ENCODE results near the gene N4BP2.
"Not testable (repeated sequence)": the region's sequence is repeated elsewhere in the genome, so short reads cannot be mapped to it uniquely, and the experiment has no call there.

N4BP2 gene

DNA sequence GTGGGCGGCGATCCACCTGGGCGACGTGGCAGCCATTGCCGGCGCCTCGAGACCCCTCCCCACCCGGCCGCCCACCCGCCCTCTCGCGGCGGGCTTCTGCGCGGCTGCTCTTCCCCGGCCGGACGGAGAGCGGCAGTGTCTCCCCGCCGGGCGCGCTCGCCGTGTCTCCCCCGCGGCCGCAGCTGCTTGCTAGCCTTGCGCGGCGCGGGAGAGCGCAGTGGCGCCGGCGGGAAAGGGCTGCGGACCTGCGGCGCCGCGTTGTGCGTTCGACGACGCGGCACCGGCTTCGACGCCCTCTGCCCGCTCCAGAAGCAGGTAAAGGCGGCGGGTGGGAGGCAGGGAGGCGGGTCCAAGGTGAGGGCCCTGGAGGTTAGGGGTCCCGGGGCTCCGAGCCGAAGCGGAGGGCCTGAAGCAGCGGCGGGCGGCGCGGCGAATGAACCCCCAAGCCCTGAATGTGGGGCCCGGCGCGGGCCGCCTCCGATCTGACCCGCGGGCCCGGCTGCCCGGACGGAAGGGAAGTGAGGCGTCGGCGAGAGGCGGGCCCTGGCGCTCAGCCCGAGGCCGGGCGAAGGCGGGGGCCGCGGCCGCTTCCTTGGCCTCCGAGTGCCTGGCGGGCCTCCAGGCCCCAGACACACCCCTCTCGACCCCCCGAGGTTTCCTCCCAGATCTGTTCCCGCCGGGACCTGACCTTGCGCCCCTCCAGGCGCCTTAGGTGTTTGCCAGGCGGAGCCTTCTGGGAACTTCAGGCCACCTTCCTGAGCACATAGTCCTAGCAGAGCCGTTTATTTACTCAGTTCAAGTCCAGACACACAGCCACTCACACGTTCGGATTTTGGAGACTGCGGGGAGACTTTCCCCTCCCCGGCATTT, at the start of gene N4BP2:
Gene N4BP2, plus strand, starts transcription at position 135 of the 870 bp plus-strand sequence. CDS start 40,491 bp downstream, outside the sequence.
- peak; percentile 87 for DNase-seq

GRCh38 chr4:40016007-40016406, 40.6 kb upstream of the N4BP2 start:
- no peak for DNase-seq

DNA sequence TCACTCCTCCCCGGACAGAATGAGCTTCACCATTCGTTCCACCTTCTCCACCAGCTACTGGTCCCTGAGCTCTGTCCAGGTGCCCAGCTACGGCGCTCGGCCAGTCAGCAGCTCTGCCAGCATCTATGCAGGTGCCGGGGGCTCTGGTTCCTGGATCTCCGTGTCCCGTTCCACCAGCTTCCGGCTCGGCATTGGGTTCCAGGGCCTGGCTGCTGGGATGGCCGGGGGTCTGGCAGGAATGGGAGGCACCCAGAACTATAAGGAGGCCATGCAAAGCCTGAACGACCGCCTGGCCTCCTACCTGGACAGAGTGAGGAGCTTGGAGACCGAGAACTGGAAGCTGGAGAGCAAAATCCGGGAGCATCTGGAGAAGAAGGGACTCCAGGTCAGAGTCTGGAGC, 36.4 kb upstream of the N4BP2 start:
- DNase-seq, result no peak

DNA sequence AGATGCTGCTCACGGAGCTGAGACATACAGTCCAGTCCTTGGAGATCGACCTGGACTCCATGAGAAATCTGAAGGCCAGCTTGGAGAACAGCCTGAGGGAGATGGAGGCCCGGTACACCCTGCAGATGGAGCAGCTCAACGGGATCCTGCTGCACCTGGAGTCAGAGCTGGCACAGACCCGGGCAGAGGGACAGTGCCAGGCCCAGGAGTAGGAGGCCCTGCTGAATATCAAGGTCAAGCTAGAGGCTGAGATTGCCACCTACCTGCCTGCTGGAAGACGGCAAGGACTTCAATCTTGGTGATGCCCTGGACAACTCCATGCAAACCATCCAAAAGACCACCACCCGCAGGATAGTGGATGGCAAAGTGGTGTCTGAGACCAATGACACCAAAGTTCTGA, 35.5 kb upstream of the N4BP2 start:
- not testable (repeated sequence) for DNase-seq

GRCh38 chr4:40024049-40024448, 32.6 kb upstream of the N4BP2 start:
- not testable (repeated sequence) for DNase-seq

DNA sequence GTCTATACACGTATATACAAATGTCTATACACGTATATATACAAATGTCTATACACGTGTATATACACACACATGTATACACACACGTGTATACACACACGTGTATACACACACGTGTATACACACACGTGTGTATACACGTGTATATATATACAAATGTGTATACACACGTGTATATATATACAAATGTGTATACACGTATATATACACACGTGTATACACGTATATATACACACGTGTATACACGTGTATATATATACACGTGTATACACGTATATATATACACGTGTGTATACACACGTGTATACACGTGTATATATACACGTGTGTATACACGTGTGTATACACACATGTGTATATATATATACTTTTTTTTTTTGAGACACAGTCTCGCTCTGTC, 23.9 kb upstream of the N4BP2 start:
- DNase-seq, result no peak

DNA sequence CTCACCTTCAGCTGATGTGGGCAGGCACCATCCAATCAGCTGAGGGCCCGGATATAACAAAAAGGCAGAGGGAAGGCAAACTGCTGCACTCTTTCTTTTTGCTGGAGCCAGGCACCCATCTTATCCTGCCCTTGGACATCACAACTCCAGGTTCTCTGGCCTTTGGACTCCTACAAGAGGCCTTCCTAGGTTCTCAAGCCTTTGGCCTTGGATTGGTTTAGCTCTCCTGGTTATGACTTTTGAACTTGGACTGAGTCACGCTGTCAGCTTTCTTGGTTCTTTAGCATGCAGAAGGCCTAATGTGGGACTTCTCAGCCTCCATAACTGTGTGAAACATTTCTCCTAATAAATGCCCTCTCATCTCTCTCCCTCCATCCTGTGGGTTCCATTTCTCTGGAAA, 23.0 kb upstream of the N4BP2 start:
- DNase-seq, result no peak

GRCh38 chr4:40038977-40039376, 17.7 kb upstream of the N4BP2 start:
- no peak for DNase-seq

DNA sequence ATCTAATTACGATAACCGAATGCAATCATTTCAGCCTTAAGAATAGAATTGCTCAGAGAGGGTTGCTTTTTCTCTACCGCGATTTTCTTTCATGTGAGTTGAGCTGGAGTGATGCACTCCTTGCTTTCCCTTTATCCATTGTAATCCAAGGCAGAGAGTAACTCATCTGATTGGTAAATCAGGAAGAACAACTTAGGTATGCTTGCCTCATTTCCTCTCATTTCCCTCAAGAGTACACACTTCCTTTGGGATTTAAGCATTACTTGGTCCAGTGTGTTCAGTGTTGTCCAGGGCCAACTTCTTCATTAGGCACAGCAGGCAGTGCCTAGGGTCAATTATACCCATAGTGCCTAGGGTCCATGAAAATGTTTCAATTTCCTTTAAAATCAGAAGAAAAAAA, 15.7 kb upstream of the N4BP2 start:
- no peak for DNase-seq

DNA sequence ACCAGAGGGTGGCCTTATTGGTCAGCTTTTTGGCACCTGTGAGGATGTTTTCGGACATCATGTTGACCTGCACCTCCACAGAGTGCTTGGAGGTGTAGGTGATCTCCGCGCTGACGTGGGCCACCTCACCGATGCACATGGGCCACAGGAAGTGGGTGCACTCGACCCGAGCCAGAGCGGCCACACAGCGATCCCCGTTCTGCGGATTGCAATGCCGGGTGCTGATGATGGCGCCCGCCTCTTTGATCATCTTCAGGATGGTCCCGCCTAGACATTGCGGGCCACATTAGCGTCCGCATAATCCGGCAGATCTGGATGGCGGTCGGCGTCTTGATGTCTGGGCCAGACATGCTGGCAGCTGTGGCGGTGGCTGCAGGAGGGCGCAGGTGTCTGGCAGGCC, 12.9 kb upstream of the N4BP2 start:
- no peak for DNase-seq

DNA sequence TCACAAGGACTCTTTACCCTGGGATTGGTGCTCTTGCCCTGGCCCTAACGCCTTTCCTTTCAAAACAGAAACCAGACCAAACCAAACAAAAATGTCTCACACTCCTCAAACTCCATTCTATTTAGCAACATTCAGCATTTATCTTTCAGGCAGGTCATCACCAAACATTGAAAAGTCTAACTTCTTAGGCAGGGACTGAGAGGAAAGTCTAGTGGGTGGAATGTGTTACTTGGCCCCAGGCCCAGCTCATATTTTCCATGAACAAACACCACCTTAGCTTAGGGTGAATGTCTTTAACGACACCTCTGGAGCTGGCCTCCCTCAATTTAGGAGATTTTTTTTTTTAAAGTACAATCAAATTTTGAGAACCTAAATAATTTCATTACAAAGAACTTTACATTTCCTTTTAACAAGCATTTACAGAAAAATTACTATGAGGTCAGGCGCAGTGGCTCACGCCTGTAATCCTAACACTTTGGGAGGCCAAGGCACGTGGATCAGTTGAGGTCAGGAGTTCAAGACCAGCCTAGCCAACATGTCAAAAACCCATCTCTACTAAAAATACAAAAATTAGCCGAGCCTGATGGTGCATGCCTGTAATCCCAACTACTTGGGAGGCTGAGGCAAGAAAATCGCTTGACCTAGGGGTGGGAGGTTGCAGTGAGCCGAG, 10.2 kb upstream of the N4BP2 start:
- DNase-seq, result no peak

DNA sequence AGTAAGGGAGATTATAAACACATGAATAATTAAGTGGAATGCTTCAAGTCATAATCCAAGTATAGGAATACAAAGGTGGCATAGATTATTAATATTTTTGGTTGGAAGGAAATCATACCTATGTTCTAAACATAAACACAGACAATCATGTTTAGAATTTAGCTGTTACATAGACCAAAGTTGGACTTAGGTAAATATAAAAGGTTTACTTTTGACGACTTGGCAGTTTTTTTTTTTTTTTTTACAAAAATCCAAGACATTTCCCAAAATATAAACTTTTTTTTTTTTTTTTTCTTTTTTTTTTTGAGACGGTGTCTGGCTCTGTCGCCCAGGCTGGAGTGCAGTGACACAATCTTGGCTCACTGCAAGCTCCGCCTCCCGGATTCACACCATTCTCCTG, 3.5 kb upstream of the N4BP2 start:
- no peak for DNase-seq

DNA sequence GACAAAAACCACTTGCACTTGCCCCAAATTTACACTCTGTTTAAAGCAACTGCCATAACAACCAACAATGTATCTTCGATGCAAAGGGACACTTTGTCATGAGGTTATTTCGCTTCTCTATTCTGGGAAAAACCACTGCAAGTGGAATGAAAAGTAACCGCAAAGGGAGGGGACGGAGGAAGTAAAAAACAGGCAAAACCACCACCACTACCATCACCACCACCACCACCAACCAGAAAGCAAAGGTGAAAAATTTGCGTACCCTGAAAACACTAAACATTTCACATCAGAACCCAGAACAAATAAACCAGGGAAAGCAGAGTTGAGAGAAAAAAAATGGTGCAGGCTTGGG, 1.2 kb upstream of the N4BP2 start:
- no peak for DNase-seq

DNA sequence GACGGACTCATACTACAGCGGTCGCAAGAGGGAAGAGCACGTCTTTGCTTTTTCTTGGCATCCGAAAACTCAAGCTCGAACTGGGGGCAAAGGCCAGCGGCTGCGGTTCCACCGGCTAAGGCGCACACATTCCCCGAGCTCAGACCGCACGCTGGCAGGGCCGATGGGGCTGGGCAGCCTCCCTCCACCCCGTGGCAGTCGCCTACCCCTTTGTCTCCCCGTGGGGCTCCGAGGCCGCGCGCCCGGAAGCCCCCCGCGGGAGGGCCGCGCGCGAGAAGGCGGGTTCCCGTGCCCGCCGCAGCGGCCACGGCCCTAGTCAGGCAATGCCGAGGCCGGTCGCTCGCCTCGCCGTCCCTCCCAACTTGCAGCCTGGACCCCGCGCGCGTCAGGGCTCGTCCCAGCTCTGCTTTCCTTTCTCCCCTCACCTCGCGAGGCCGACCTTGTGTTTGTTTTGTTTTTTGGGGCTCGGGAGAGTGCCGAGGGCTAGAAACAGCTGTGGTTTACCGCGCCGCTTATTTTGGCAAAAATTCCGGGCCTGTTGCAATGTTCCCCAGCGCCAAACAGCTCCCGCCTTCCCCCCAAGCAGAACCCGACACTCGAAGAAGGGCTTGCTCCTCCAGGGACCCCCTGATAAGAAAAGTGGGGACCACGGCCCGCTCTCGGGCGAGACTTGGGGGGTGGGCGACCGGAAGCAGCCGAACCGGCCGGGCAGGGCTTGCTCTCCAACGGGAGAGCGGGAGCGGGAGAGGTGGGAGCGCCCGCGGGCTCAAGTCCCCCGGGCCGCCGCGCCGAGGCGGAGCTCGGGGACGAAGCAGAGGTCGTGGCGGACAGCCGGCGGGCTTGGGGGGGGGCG, 561 bp upstream of the N4BP2 start:
- peak; percentile 59 for DNase-seq

DNA sequence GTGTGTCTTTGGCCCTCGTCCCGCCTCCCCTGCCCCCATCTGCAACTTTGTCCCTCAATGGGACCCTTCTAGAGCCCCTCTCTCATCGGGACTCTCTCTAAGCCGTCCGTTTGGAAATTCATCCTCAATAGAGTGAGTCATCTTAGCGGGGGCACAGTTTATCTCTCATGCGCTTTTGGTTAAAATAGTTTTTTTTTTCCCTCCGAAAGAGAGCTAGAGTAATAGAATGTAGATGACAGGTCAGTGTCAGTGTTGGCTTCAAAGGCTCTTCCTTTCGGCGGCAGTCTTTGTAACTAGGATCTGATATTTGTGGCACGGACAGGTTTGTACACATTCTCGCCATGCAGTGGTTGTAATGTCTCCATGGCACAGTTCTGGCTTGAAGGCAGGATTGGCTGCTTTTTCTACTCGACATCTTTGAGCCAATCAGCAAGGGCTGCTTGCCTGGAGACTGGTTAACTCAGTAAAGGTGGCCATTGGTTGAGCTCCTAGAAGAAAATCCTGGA, 989 bp downstream of the N4BP2 start:
- peak; percentile 88 for DNase-seq

GRCh38 chr4:40058121-40058520, 1.5 kb downstream of the N4BP2 start:
- no peak for DNase-seq

DNA sequence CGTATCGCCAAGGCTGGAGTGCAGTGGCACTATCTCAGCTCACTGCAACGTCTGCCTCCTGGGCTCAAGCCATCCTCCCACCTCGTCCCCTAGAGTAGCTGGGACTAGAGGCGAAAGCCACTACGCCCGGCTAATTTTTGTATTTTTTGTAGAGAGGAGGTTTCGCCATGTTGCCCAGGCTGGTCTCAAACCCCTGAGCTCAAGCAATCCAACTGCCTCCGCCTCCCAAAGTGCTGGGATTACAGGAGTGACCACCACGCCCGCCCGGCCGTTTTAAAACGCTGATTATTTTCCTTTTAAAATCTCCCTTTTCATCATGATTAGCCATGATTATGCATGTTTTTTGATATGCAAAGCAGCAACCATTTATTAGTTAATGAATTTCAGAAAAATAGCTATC, 2.2 kb downstream of the N4BP2 start:
- DNase-seq, result no peak

GRCh38 chr4:40059362-40059761, 2.7 kb downstream of the N4BP2 start:
- no peak for DNase-seq

GRCh38 chr4:40065010-40065409, 8.4 kb downstream of the N4BP2 start:
- DNase-seq, result no peak

DNA sequence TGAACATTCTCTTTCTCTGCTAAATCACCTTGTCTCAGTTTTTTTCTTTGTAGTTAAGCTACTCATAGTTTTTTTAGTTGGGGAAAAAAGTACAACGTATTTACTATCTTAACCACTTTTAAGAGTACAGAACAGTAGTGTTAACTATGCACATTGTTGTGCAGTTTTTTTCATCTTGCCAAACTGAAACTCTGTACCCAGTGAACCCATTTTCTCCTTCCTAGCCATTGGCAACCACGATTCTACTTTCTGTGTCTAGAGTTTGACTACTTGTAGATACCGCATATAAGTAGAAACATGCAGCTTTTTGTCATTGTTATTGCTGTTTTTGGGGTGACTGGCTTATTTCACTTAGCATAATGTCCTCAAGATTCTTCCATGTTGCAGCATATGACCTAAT, 10.0 kb downstream of the N4BP2 start:
- DNase-seq, result no peak

- DNase-seq, result no peak
Measured at GRCh38 chr4:40070387-40070786, 13.7 kb downstream of the N4BP2 start.

- DNase-seq, result no peak
Measured at GRCh38 chr4:40086421-40086820, 29.8 kb downstream of the N4BP2 start.

DNA sequence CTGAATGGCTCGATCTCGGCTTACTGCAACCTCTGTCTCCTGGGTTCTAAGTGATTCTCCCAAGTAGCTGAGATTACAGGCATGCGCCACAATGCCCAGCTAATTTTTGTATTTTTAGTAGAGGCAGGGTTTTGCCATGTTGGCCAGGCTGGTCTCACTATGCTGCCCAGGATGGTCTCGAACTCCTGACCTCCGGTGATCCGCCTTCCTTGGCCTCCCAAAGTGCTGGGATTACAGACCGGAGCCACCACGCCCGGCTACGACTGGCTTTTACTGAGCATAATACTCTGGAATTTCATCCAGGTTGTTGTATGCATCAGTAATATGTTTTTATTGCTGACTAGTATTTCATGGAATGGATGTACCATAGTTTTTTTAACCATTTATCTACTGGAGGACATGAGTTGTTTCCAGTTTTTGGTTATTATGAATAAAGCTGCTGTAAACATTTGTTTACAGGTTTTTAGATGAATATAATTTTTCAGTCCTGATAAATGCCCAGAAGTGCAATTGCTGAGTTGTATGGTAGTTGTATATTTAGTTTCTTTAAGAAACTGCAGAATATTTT, 31.2 kb downstream of the N4BP2 start:
- no peak for DNase-seq

Measured in NCI-H1436 (cell line).